Measurements from ENCODE around the gene CCDC187.
"Not testable (repeated sequence)": the region's sequence is repeated elsewhere in the genome, so short reads cannot be mapped to it uniquely, and the experiment has no call there.

The CCDC187 gene

DNA sequence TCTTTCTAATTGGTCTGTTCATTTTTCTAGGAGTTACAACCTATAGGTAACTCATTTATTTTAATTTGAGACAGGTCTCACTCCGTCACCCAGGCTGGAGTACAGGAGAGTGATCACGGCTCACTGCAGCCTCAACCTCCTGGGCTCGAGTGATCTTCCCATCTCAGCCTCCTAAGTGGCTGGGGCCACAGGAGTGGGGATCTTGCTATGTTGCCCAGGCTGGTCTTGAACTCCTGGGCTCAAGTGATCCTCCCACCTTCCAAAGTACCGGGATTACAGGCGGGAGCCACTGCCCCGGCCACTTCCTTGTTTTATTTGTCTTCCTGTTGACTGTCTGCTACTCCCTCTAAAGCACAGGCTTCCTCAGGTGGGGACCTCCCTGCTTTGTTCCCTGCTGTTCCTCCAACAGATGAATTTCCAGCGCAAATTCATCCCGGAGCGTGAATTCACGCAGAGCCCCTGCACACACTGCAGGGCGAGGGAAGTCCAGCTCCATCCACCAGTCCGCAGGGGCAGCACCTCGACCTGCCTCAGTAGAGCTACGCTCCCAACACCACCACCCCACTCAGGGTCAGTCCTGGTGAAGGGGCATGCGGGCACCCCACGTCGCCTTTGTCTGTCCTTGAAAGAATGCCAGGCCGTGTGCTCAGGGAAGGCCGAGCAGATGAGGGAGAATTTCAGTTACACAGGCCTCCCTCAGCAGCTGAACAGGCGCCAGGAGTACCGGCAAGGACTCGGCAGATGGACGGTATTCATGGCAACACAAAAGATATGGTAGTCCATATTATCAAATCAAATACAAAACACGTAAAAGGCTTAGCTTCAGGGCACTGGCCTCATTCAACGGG is 64.5 kb downstream of the CCDC187 start:
- DNase-seq (ENCODE audit: low read depth): no peak

DNA sequence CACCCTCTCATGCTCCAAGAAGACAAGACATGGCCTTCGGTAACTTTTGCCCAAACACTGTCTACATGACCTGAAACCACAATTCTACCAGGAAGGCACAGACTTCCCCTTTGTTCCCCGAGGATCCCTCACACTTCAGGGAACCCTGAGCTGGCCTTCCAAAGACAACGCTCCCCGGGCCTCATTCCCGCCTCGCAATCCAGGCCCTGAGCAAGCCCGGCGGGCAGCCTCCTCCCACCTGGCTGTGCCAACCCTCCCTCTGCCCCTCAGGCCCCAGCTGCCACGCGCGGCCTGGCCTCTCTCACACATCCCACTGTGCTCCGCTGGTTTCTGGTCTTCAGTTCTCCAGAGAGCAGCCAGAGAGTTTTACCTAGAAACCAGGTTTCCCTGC is 65.6 kb downstream of the CCDC187 start:
- DNase-seq (ENCODE audit: low read depth): no peak

DNA sequence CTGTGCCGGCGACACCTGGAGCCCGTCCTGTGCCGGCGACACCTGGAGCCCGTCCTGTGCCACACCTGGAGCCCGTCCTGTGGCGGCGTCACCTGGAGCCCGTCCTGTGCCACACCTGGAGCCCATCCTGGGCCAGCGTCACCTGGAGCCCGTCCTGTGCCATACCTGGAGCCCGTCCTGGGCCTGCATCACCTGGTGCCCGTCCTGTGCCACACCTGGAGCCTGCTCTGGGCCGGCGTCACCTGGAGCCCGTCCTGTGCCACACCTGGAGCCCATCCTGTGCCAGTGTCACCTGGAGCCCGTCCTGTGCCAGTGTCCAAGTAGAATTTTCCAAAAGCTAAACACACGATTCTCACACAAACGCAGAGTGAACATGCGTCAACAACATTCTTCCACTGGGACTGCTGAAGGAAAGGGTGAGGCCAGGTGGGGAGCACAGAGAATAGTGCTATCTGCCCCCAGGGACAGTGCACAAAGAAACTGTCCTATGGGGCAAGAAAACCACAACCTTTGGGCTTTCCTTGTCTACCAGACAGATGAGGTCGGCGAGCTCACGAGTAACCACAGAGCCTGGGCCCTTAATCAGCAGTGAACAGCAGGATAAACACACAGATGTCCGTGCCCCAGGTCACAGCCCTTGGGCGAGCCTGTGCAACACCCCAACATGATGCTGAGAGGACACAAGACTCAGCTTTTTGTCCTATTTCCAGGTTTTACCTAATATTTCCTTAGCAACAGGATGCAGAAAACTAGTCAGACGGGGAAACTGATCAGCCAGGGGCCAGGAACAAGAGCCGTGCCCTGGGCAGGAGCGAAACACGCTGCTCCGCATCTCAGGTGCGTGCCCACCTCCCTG is 66.2 kb downstream of the CCDC187 start:
- no peak for DNase-seq (ENCODE audit: low read depth)

DNA sequence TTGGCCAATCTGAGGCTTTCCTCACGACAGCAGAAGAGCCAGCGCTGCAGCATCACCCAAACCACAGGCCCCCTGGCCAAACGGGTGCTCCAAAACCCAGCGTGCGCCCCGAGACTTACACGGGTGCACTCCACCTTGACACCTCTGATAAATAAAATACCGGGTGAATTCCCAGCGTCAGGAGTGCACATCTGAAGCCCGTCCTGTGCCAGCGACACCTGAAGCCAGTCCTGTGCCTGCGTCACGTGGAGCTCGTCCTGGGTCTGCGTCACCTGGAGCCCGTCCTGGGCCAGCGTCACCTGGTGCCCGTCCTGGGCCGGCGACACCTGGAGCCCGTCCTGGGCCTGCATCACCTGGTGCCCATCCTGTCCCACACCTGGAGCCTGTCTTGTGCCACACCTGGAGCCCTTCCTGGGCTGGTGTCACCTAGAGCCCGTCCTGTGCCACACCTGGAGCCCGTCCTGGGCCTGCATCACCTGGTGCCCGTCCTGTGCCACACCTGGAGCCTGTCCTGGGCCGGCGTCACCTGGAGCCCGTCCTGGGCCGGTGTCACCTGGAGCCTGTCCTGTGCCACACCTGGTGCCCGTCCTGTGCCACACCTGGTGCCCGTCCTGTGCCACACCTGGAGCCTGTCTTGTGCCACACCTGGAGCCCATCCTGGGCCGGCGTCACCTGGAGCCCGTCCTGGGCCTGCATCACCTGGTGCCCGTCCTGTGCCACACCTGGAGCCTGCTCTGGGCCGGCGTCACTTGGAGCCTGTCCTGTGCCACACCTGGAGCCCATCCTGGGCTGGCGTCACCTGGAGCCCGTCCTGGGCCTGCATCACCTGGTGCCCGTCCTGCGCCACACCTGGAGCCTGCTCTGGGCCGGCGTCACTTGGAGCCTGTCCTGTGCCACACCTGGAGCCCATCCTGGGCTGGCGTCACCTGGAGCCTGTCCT is 67.2 kb downstream of the CCDC187 start:
- not testable (repeated sequence) for DNase-seq (ENCODE audit: low read depth)

DNA sequence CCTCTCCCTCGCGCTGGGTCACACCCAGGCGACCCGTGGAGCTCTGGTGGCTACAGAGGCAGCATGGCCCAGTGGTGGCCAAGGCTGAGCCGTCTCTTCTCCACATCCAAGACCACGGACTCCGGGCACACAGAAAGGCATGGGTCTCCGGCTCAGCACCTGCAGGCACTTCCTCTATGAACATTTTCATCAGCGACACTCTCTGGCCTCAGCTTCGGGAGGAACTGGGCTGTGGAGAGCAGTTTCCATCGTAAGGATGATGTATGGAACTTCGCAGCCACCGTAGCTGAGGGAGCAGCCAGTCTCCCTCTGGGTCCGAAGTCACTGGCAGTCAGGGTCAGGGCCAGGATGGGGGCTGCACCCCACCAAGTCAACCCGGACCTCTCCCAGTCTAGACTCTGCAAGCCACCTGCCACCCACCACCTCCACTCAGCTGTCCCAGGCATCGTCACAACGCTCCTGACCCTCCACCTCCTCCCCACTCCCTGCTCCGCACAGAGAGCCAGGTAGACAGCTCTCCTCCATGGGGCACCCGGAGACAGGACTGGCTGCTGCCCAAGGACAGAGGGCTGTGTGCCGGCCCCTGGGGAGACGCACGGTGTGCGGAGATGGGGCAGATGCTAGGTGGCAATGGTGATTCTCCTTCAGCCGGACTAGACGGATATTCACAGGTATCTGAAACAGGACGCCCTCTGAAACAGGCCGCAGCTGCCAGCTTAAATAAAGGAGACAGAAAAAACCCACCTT is 68.0 kb downstream of the CCDC187 start:
- DNase-seq (ENCODE audit: low read depth): no peak

DNA sequence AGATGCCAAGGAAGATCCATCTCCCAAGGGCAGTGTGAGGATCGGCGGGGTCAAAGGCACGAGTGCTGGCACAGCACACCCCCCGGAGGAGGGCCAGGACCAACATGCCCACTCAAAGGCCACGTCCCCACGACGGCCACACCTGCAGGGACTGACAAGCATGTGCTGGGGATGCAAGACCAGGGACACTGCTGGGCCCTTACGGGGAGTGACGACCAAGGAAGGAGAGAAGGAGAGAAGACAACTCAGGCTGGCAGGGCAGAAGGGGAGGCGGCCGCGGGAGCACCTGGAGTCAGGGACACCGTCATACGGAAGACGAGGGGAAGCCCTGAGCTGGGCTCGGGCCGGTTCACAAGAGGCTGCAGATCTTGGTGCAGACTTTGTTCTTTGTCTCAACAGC is 68.7 kb downstream of the CCDC187 start:
- no peak for DNase-seq (ENCODE audit: low read depth)

DNA sequence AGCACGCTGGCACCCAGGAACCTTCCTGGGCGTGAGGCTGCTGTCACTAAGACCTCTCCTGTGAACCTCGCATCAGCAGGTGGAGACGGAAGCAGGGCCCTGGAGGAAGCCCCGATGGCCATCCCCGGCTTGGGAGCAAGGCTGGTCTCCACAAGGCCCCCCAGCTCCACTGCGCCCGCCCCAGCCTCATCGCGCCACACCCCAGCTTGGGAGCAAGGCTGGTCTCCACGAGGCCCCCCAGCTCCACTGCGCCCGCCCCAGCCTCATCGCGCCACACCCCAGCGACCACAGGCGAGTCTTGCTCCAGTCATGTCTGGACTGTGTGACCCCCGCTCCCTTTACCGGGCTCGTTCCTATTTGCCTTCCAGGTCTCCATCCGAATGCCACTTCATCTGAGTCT is 69.3 kb downstream of the CCDC187 start:
- no peak for DNase-seq (ENCODE audit: low read depth)

DNA sequence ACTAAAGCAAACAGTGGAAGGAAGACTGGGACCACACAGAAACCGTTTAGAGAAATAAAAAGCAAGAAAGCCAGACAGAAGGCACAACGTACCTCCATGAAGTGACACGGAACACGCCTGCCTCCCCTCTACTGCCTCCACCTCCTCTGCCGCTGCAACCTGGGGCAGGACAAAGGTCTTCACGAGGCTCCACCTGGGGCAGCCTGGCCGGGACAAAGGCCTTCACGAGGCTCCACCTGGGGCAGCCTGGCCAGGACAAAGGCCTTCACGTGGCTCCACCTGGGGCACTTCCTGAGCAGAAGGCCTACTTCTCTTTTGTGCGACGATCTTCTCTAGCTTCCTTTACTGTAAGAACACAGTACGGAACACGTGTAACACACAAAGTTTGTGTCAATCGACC is 70.0 kb downstream of the CCDC187 start:
- DNase-seq (ENCODE audit: low read depth): no peak

DNA sequence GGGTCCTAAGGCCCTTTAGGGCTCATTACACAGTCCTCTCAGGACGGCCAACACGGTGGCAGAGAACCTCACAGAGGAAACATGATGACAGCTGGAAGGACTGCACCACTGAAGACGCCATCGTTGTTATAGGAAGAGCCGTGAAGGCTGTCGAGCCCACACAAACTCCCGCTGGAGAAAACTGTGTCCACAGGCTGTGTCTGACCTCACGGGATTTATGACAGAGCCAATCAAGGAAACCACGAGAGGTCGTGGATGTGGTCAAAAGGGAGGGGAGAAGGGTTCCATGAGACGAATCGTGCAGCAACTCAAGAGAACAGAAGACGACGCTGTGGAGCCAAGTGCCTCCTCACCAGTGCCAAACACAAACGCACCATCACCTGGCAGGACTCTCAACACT is 70.5 kb downstream of the CCDC187 start:
- DNase-seq (ENCODE audit: low read depth): no peak

DNA sequence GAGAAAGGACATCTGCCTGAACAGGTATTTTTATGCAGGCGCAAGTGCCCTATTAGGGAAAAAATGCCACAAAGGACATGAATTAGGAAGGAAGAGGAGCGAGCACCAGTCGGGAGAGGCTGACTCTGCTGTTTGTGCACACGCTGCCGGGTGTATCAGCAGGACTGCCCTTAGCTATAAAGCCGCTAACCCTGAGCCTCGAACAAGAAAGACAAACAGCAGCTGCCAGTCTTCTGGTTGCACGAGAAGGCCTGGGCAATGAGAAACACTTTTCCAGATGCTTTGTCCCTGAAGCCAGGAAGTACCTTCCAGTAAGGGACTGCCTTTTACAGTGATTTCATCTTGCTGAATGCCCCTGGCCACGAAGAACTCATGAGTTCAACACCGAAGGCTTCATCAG is 70.9 kb downstream of the CCDC187 start:
- no peak for DNase-seq (ENCODE audit: low read depth)

DNA sequence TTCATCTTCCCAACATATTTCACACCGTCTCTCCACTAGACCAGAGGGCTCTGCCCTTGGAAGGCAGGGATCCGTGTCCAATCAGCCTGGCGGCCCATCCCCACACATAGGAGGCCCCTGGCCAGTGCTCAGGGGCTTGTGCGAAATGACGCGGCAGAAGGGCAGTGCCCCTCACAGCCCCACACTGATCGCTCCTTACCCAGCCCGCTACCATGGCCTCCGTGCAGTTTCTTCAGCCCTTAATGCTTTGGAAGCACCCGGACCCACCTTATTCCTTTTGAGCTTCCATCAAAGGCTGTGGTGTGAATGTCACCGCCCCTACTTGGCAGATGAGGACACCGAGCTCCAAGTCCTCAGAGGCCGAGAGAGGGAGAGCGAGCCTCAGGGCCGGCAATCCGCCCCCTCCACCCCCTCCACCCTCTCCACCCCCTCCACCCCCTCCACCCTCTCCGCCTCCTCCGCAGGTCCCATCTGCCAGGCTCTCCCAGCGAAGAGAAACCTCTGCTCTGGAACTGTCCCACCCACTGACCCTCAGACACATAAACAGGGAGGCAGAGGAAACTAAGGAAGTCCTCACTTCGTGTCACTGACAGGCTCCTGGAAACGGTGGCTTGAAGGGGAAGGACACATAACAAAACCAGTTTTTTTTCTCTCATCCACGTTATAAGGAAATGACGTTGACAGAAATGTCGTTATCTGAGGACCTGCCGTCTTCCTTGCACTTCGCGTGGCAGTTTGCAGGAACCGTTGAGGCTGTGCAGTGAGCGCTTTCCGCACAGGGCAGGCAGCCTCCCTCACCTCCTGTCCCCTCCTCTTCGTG is 72.2 kb downstream of the CCDC187 start:
- DNase-seq (ENCODE audit: low read depth): no peak

DNA sequence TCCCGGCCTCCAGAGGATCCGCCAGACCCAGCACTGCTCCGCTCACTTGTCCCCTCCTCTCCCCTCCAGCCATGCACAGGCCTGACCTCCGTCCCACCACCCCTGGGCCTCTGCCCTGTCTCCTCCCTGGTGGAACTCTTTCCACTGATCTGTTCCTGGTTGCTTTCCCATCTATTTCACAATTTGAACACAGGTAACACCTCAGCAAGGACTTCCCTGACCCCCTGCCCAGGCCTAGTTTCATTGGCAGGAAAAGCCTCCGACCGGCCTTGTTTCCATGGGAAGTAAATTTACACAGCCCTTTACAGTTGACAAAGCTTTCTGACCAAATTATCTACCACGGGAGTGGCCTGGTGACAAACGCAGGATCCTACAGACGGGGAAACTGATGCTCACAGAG is 73.1 kb downstream of the CCDC187 start:
- DNase-seq (ENCODE audit: low read depth): no peak

DNA sequence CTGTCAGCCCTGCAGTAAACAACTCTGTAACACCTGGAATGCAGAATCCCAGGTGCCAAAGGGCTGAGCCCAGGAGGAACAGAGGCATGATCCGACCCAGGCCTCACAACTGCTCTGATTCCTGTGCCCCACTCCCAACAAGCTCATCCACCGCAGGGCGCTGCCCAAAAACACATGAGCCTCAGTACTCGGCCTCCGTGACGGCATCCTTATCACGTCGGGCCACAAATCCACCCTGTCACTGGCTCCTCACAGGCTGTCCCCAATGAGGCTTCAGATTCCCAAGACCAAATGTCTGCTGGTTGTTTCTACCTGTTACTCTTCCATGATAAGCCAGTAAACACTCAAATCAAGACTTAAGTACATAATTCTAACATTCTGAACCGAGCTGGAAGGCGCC is 73.5 kb downstream of the CCDC187 start:
- no peak for DNase-seq (ENCODE audit: low read depth)

DNA sequence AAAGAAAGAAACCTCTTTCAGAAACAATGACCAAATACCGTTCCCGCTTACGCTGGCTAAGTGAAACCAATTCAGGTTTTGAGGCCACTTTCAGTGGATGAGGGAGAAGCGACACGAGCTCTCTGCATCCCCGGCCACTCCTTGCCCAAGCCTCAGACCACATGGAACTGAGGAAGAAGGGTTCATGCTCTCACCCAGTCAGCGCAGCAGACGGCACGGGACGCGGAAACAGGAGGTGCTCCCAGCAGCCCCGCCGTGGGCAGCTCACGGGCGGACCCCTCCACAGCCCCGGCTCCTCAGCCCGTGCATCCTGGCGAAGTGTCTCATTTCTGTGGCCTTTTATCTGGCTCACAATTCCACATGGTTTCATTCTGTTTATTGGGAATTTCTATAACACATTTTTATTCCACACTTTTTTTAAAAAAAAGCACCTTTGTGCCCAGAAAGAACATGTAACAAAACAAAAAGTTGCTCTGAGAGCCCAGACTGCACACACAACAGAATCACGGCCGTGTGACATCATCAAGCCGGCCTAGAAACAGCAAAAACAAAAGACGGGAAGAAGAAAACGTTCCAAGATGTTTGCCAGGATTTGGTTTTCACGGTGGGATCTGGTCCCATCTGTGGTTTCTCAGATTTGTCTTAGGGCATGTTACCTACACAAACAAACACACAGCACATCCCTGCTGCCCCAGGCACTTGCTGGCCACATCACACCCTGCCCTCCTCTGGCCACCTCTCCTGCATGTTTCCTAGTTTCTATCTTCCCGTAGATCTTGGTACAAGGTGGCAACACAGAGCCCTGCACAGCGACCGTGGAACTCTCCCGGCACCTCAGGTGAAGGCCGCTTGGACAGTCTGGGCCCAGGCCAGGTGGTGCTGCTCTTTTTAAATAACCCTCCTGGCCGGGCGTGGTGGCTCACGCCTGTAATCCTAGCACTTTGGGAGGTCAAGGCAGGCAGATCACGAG is 74.5 kb downstream of the CCDC187 start:
- no peak for DNase-seq (ENCODE audit: low read depth)

DNA sequence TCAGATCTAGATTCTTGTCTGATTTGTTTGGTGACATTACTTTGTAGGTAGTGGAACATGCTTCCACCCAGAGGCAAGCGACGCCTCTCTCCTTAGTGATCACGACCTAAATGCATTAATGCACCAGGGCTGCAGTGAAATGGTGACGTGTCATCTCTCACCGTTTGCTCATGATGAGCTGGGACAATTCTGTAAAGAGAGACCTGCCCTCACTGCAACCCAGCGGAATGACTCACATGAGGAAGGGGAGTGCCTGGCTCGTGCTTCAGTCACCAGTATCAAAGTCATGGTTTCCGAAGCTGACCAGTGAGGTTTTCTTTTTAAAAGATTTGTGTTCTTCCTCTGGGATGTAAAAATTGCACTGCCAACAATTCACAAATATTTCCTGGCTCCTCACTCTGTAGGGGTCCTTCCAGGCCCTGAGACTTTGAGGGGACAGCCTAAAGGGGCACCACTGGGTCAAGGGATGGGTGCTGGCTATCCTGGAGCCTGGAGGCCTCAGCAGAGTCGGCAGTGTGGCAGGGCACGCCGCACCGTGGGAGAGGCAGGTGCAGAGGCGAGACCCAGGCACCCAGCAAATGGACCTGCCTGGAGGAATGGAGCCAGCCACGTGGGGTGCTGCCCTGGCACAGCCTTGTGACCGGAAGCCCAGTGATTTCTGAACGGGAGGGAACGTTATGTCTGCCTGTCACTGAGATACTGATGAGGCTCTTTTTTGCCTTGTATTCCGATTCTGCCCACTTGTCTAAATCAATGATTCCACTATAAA is 75.6 kb downstream of the CCDC187 start:
- peak; percentile 23 for DNase-seq (ENCODE audit: low read depth)

DNA sequence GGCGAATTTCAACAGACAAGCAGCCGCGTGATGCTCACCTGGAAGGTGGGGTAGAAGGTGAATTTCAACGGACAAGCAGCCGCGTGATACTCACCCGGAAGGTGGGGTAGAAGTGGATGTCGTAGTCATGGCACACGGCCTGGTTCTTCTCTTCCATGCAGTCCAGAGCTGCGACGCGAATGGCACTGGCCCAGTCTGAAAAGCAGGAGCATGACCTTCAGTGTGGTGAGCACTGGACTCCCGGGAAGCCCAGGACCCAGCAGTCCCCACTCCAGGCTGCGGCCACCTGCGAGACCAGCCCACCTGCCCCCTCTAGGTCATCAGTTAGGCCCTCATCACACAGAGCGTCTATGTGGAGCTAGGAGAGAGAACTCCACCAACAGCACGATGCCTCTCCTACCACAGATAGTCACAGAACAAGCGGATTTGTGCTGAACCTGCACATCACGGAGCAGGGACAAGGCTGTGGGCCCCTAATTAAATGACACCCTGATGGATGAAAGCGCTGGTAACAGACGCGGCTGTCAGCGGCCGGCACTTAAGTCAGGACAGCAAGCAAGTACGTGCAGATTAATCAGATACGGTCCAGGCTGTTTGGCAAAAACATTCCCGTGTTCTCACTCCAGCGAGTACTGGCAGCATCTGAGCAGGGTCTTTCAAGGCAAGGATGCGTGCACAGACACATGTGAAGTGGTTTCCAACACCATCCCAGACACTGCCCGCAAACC is 77.0 kb downstream of the CCDC187 start:
- DNase-seq (ENCODE audit: low read depth): no peak

DNA sequence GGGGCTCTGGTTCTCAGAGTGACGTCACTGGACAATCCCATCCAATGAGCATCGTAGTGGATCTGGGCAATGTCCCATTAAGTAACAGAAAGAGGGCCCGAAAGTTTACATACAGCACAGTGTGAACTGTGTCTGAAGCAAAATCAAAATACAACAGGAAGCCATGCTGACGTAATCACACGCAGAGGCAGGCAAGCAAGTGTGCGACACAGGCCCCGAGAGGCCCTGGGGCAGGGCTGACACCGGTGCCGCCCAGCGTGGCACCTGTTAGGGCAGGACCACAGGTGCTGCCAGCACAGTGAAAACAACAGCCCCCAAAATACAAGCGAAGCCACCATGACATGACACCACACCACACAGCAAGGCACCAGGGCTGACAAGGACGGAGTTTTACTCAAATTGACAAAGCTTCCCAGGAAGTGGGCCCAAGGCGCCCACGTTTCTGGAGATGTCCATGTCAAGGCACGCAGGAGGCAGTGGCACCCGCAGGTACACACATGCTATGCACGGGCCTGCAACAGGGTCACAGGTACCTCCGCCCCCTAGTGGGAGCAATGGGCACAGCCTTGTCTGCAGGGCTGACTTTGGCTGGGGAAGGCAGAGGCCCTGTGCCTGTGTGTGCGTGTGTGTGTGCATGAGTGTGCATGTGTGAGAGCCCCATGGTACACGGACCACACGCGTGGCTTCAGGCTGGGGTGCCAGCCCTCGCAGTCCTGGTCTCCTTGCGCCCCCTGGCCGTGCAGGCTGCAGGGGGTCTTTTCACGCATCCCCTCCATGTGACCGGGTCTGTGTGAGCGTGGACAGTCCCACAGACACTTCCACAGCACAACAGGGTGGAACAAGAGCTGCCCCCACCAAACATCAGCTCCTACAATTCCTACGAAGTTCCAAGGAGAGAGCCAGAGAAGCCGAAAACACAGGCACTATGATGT is 77.9 kb downstream of the CCDC187 start:
- peak; percentile 29 for DNase-seq (ENCODE audit: low read depth)
